Small intestine (tissue), 7 donors: ENCODE measurements around the gene DDX51. TPM values are rescaled to one million over a fixed set of nuclear protein-coding genes. Genes with fewer than 3 reads are reported as not detected.
"Not testable (repeated sequence)": the region's sequence is repeated elsewhere in the genome, so short reads cannot be mapped to it uniquely, and the experiment has no call there.

Source experiments
- DNase-seq, 2 donors: peaks; one replicate each; pipeline versions ENCODE4 v3.0.0 to v3.0.0-alpha.2; 2013
- FAIRE-seq: peaks from 2 replicates; lab custom pipeline; 2012; peaks lifted over from hg19 to GRCh38; lab: Jason Lieb, UNC
- H3K27ac ChIP-seq, 3 donors: one replicate each; pipeline ENCODE4 v1.5.1; 2013; ENCODE audit warnings: low read length in 2 of 3, mild to moderate bottlenecking in 2 of 3, control low read depth in 1 of 3, inconsistent platforms in 1 of 3, low read depth in 1 of 3, moderate library complexity in 1 of 3
- H3K27me3 ChIP-seq, 3 donors: one replicate each; pipeline ENCODE4 v1.6.1; 2013; ENCODE audit warnings: low read length in 3 of 3, inconsistent platforms in 1 of 3; ENCODE audit not compliant: control insufficient read depth in 3 of 3, insufficient read depth in 3 of 3
- H3K36me3 ChIP-seq, 3 donors: one replicate each; pipeline ENCODE4 v1.6.1; 2013; ENCODE audit warnings: low read length in 3 of 3, inconsistent platforms in 1 of 3, low read depth in 1 of 3, mild to moderate bottlenecking in 1 of 3, moderate library complexity in 1 of 3; ENCODE audit not compliant: control insufficient read depth in 3 of 3, insufficient read depth in 2 of 3
- H3K4me1 ChIP-seq, 3 donors: one replicate each; pipeline ENCODE4 v1.6.1; 2013; ENCODE audit warnings: low read length in 2 of 3, inconsistent platforms in 1 of 3, low read depth in 1 of 3, mild to moderate bottlenecking in 1 of 3, moderate library complexity in 1 of 3; ENCODE audit not compliant: control insufficient read depth in 3 of 3, insufficient read depth in 2 of 3
- H3K4me3 ChIP-seq, 3 donors: one replicate each; pipeline ENCODE4 v1.5.1; 2013; ENCODE audit warnings: low read length in 3 of 3, control low read depth in 1 of 3, inconsistent platforms in 1 of 3, low read depth in 1 of 3, mild to moderate bottlenecking in 1 of 3, moderate library complexity in 1 of 3
- H3K9me3 ChIP-seq, 2 donors: one replicate each; pipeline ENCODE4 v1.6.1; 2013; ENCODE audit warnings: low read depth in 1 of 2, low read length in 1 of 2; ENCODE audit not compliant: control insufficient read depth in 2 of 2, insufficient read depth in 1 of 2
- WGBS, 3 donors: extraction: QIAGEN DNeasy Blood & Tissue Kit; methylation state at CpG; one replicate each; pipeline ENCODE4 v1.1.7; 2013; 5-methylcytosine and 5-hydroxymethylcytosine counted together
- polyA plus RNA-seq, 4 donors: library from polyadenylated mRNA; stranded (reverse) in 3 of 4; unstranded in 1 of 4; fragments of 200-250 nt in 3 of 4; fragments of 120-200 nt in 1 of 4; gene quantifications; one replicate each; pipeline versions ENCODE4 v1.2.1 to v1.2.3, GENCODE V29; 2013
- donor health status: healthy with polysubstance abuse.
- donor health status: control.
- donor health status: control.
- donor health status: Bipolar disorder and iron deficiency.
- donor health status: healthy.

DDX51 gene
- polyA plus RNA-seq, 4 donors = 5.1 to 17.3 (median 11.3) TPM

DNA sequence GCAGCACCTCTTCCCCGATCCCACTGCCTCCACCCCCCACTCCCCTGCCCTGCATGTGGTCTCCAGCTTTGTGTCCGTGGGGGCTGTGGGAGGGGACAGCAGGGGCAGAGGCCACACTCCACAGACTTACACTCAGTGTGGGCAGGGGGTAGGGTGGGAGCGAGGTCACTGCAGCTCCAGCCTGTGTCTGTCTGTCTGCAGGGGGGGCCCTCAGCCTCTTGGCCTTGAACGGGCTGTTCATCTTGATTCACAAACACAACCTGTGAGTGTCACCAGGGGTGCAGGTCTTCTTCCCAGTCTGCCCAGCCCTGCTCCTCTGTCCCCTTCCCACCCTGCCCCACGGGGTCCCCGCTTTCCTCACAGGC lies 6.6 kb upstream of the DDX51 start:
- Histone ChIP-seq H3K9me3 (no peaks in the 10 kb centered on the region), H3K27ac (no peak overlapping the region), H3K4me3 (no peak overlapping the region), H3K36me3 (peaks cover 3 to 48% (median 7%) of the 10 kb centered on the region in 3 donors), H3K27me3 (peaks cover 0 to 2% (median 0%) of the 10 kb centered on the region in 3 donors), H3K4me1 (peaks cover 0 to 5% (median 0%) of the 10 kb centered on the region in 3 donors)
- DNase-seq (no peak), FAIRE-seq (no peak)
- 87 to 93% (median 88%) methylated on average over 6 of the region's 6 CpGs for WGBS, 3 donors

DNA sequence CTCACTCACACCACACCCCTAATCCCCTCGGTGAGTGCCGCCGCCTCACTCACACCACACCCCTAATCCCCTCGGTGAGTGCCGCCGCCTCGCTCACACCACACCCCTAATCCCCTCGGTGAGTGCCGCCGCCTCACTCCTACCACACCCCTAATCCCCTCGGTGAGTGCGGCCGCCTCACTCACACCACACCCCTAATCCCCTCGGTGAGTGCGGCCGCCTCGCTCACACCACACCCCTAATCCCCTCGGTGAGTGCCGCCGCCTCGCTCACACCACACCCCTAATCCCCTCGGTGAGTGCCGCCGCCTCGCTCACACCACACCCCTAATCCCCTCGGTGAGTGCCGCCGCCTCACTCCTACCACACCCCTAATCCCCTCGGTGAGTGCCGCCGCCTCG lies 5.4 kb upstream of the DDX51 start:
- Histone ChIP-seq H3K4me1 (peaks cover 0 to 12% (median 0%) of the 10 kb centered on the region in 3 donors), H3K36me3 (peaks cover 3 to 50% (median 7%) of the 10 kb centered on the region in 3 donors)
- not testable (repeated sequence) for DNase-seq, FAIRE-seq, H3K9me3 ChIP-seq, H3K4me3 ChIP-seq, H3K27me3 ChIP-seq, H3K27ac ChIP-seq
- 91 to 93% (median 92%) methylated on average over 3 to 21 of the region's 32 CpGs for WGBS, 3 donors

DNA sequence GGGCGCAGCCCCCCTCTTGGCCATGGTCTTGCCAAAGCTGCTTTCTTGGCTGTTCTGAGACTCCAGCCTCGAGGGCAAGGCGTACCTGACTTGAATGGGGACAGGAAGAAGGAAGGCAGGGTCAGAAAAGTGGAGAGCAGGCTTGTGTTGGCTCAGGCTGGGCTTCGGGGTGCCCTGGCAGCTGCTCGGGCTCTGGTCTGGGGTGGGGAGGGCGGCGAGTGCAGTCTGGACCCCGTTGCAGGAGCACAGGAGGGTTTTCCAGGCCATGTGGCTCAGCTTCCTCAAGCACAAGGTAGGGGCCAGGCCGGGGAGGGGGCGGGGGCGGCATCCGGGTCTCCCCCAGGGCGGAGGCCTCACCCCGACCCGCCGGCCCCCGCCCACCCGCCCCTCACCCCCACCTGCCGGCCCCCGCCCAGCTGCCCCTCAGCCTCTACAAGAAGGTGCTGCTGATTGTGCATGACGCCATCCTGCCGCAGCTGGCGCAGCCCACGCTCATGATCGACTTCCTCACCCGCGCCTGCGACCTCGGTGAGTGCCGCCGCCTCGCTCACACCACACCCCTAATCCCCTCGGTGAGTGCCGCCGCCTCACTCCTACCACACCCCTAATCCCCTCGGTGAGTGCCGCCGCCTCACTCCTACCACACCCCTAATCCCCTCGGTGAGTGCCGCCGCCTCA lies 4.4 kb upstream of the DDX51 start:
- WGBS, 3 donors = 87 to 96% (median 91%) methylated on average over 17 to 35 of the region's 41 CpGs
- no peaks in the 10 kb centered on the region for H3K9me3 ChIP-seq
- peaks cover 0 to 7% (median 0%) of the 10 kb centered on the region in 3 donors for H3K4me1 ChIP-seq
- no peak for FAIRE-seq
- H3K36me3 ChIP-seq = peaks cover 3 to 50% (median 7%) of the 10 kb centered on the region in 3 donors
- H3K27me3 ChIP-seq = no peaks in the 10 kb centered on the region
- H3K27ac ChIP-seq = no peak overlapping the region
- H3K4me3 ChIP-seq = no peak overlapping the region
- no peak for DNase-seq

DNA sequence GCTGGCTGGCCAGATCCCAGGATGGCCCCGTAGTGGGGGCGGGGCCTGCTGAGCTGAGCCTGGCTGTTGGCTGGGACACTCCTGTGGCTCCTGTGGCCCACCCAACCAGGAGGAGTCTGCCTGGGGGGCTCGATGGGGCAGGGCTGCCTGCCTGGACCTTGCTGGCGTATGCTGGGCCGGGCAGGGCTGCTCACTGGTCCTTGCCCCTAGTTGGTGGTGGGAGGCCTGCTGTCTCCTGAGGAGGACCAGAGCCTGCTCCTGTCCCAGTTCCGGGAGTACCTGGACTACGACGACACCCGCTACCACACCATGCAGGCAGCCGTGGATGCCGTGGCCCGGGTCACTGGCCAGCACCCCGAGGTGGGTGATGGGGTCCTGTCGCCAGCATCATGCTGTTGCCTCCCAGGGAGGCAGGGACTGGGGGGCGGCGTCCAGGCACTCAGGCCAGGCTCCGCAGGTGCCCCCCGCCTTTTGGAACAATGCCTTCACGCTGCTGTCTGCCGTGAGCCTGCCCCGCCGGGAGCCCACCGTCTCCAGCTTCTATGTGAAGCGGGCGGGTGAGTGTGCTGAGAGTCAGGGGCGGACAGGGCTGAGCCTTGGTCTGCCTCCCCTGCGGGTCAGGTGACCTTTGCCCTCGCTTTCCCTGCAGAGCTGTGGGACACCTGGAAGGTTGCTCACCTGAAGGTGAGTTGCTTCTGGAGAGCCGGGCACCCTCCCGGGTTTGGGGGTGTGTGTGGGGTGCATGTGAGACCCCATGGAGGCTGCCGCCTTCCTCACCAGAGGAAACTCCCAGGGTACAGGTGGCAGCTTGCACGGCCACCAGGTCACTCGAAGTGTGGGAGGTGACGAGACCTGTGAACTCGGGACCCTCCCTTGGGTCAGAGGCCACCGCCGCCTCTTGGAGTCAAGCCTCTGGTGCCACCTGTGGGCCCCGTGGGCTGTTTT lies 3.6 kb upstream of the DDX51 start:
- DNase-seq (no peak), FAIRE-seq (no peak)
- no peak overlapping the region for H3K27ac ChIP-seq
- WGBS, 3 donors = 87 to 93% (median 89%) methylated on average over 35 to 38 of the region's 38 CpGs
- no peak overlapping the region for H3K4me3 ChIP-seq
- peaks cover 0 to 10% (median 0%) of the 10 kb centered on the region in 3 donors for H3K4me1 ChIP-seq
- no peaks in the 10 kb centered on the region for H3K9me3 ChIP-seq
- H3K27me3 ChIP-seq = no peaks in the 10 kb centered on the region
- H3K36me3 ChIP-seq = peaks cover 3 to 49% (median 7%) of the 10 kb centered on the region in 3 donors

DNA sequence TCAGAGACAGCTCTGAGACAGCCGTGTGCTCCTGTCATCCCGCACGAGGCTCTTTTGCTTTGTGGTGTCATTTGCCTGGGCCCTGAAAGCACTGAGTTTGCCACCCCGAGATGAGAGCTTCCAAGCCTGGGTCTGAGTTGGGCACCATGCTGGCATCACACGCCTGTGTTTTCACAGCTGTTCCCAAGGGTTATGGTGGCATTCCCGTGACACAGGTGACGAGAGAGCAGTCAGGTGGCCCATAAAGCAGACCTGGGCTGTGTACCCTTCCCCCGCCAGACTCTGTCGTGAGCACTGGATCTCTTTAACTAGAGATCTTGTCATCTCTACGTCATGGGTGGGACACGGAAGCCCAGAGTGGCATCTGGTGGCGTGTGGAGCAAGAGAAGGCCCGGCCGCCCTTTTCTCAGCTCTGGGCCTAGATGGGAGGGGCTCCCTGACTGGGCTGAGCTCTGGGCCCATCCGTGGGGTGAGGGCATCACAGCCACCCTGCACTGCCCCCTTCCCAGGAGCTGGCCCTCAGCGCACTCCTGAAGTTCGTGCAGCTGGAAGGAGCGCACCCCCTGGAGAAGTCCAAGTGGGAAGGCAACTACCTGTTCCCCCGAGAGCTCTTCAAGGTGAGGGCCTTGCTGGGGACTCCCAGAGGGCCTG lies 2.8 kb upstream of the DDX51 start:
- Histone ChIP-seq H3K4me3 (no peak overlapping the region), H3K27me3 (no peaks in the 10 kb centered on the region), H3K9me3 (no peaks in the 10 kb centered on the region), H3K36me3 (peaks cover 0 to 49% (median 5%) of the 10 kb centered on the region in 3 donors), H3K4me1 (peaks cover 0 to 16% (median 0%) of the 10 kb centered on the region in 3 donors), H3K27ac (no peak overlapping the region)
- DNase-seq = no peak
- no peak for FAIRE-seq
- 87 to 92% (median 90%) methylated on average over 19 of the region's 19 CpGs for WGBS, 3 donors

DNA sequence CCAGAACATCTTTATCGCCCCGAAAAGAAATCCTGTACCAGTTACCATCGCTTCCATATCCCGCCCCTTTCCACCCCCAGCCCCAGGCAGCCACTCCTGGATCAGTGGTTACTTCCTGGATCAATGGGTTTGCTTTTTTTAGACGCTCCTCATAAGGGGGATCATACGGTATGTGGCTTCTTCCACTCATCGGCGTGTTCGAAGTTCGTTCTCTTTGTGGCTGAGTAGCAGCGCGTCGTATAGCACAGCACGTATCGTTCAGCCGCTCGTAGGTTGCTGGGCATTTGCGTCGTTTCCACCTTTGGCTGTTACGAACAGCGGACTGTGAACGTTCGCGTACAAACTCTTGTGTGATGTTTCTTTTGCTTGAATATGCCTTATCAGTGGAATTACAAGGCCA lies 2.0 kb upstream of the DDX51 start:
- Histone ChIP-seq H3K9me3 (no peaks in the 10 kb centered on the region), H3K27me3 (no peaks in the 10 kb centered on the region), H3K4me3 (no peak overlapping the region), H3K36me3 (peaks cover under 1 to 49% (median 2%) of the 10 kb centered on the region in 3 donors), H3K27ac (no peak overlapping the region), H3K4me1 (peaks cover 0 to 16% (median 0%) of the 10 kb centered on the region in 3 donors)
- 96 to 97% (median 97%) methylated on average over 24 of the region's 24 CpGs for WGBS, 3 donors
- FAIRE-seq (no peak), DNase-seq (no peak)

DNA sequence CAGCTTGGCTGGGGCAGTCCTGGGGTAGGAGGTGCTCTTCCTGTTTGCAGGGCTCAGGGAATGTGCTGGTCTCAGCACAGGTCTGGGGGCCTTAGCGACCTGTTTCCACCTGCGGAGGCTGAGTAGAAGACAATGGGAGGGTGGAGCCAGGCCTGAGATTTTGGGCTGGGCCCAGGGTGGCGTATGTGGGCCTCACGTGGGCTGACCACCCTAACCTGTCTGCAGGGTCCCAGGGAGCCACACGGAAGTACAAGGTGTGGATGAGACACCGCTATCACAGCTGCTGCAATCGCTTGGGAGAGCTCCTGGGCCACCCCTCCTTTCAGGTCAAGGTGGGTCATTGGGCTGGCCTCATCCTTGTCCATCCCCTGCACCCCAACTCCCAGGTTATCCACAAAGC lies 1.2 kb upstream of the DDX51 start:
- peak overlapping the region in 2 of 3 donors; percentile 74 to 92 for H3K4me3 ChIP-seq
- FAIRE-seq = no peak
- H3K36me3 ChIP-seq = peaks cover 2 to 52% (median 5%) of the 10 kb centered on the region in 3 donors
- H3K27ac ChIP-seq = no peak overlapping the region
- H3K9me3 ChIP-seq = no peaks in the 10 kb centered on the region
- H3K4me1 ChIP-seq = peaks cover 0 to 16% (median 0%) of the 10 kb centered on the region in 3 donors
- no peak for DNase-seq
- 73 to 78% (median 75%) methylated on average over 7 of the region's 7 CpGs for WGBS, 3 donors
- no peaks in the 10 kb centered on the region for H3K27me3 ChIP-seq

DNA sequence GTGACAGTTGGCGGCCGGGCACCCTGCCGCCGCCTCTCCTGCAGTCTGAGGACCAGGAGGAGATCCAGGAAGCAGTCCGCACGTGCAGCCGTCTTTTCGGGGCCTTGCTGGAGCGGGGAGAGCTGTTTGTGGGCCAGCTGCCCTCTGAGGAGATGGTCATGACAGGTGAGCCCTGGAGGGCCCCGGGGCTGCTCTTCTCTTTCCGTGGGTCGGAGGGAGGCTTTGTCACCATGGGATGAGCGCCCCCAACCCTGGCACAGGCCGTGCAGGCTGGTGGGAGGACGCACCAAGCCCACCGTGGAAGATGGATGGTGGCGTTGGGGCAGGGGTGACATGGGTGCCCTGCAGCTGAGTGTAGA lies 670 bp upstream of the DDX51 start:
- no peak for DNase-seq
- Histone ChIP-seq H3K4me1 (peaks cover 0 to 16% (median 0%) of the 10 kb centered on the region in 3 donors), H3K27me3 (no peaks in the 10 kb centered on the region), H3K36me3 (peaks cover 7 to 57% (median 8%) of the 10 kb centered on the region in 3 donors), H3K9me3 (no peaks in the 10 kb centered on the region), H3K27ac (peak overlapping the region in 1 of 3 donors; percentile 95), H3K4me3 (peak overlapping the region; percentile 74 to 95 (median 92))
- no peak for FAIRE-seq
- 3 to 5% (median 3%) methylated on average over 10 to 17 of the region's 17 CpGs for WGBS, 3 donors
